ENCODE measurements around the gene AATK.

The AATK gene

GRCh38 chr17:81128338-81128737, 37.7 kb downstream of the AATK start:
- no peak for DNase-seq (ENCODE audit: low read depth)

GRCh38 chr17:81127526-81128177, 38.4 kb downstream of the AATK start:
- DNase-seq (ENCODE audit: low read depth): no peak

GRCh38 chr17:81127133-81127455, 38.9 kb downstream of the AATK start:
- no peak for DNase-seq (ENCODE audit: low read depth)

- no peak for DNase-seq (ENCODE audit: low read depth)
These were observed 39.5 kb downstream of the AATK start for GRCh38 chr17:81126281-81127132.

- DNase-seq (ENCODE audit: low read depth): no peak
These were observed 40.4 kb downstream of the AATK start for GRCh38 chr17:81125573-81126081.

GRCh38 chr17:81124377-81124776, 41.6 kb downstream of the AATK start:
- no peak for DNase-seq (ENCODE audit: low read depth)

- DNase-seq (ENCODE audit: low read depth): no peak
These were observed 42.7 kb downstream of the AATK start for GRCh38 chr17:81123052-81124048.

- no peak for DNase-seq (ENCODE audit: low read depth)
These were observed 43.9 kb downstream of the AATK start for GRCh38 chr17:81121841-81122733.

- no peak for DNase-seq (ENCODE audit: low read depth)
These were observed 45.1 kb downstream of the AATK start for GRCh38 chr17:81120695-81121621.

GRCh38 chr17:81120149-81120484, 45.9 kb downstream of the AATK start:
- DNase-seq (ENCODE audit: low read depth): no peak

- DNase-seq (ENCODE audit: low read depth): peak; percentile 92
These were observed 46.5 kb downstream of the AATK start for GRCh38 chr17:81119223-81120148.

- no peak for DNase-seq (ENCODE audit: low read depth)
These were observed 47.5 kb downstream of the AATK start for GRCh38 chr17:81118308-81119221.

GRCh38 chr17:81117672-81118198, 48.3 kb downstream of the AATK start:
- DNase-seq (ENCODE audit: low read depth): no peak

- no peak for DNase-seq (ENCODE audit: low read depth)
These were observed 49.3 kb downstream of the AATK start for GRCh38 chr17:81116704-81117103.

- no peak for DNase-seq (ENCODE audit: low read depth)
These were observed 50.1 kb downstream of the AATK start for GRCh38 chr17:81115749-81116464.

GRCh38 chr17:81115219-81115618, 50.8 kb downstream of the AATK start:
- DNase-seq (ENCODE audit: low read depth): no peak

Measured in ELR (cell line).